Measurements from ENCODE around the gene RGS8. TPM values are rescaled to one million over a fixed set of nuclear protein-coding genes. Genes with fewer than 3 reads are reported as not detected.

The RGS8 gene
- total and polyA plus RNA-seq, 10 of the 15 experiments (the other 5 are each of a cell fraction or from before 2014, with no cell fraction given), result 0.03 to 0.62 (median 0.33) TPM

DNA sequence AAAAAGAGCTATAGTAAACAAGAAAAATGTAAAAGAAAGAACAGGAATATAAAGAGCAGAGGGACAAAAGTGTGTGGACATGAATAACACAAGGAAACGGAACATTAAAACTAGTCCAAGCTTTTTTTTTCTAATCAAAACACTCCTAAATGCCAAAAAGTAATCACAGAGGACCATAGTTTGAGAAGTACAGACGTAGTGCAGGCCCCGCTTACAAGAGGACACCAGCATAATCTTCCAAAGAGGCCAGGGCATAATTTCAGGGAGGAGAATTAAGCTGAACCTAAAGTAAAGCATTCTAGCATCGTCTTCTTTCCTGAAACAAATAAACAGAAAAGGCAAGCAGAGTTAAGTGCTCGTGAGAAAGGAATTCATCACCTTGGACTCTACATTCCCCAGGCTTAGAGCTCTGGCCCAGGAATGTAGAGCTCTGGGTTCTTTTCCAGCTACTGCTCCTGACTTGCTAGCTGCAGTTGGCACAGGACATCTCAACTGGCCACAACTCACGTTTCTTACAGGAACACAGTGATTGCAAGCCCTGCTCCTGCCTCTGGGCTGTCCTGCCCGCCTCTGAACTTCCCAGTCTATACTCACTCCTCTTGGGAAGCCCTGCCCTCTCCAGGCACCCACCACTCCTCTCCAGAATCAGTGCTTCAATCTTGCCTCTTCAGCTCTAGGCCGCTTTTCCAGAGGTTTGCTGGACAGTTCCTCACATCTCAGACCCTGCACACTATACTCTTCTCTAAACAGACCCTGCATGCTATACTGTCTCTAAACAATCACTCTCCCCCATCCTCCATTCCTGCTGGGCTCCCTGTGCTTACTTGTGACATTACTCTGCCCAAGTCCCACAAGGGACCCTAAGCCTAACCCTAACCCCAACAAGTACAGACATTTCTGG lies 9.8 kb downstream of the RGS8 start:
- Histone ChIP-seq H3K4me2 (ENCODE audit: control insufficient read depth, insufficient read depth) (no peak overlapping the region), H4K20me1 (ENCODE audit: control insufficient read depth, insufficient read depth) (no peaks in the 10 kb centered on the region), H3K36me3 (ENCODE audit: control insufficient read depth in 2 of 2, insufficient read depth in 2 of 2, low read length in 1 of 2) (no peaks in the 10 kb centered on the region), H3K9ac (ENCODE audit: control insufficient read depth, insufficient read depth, low read length) (no peak overlapping the region), H3K4me1 (ENCODE audit: control insufficient read depth, insufficient read depth, low read length) (peaks cover 34% of the 10 kb centered on the region; the same call in 1 of the 2 replicates), H3K4me3 (no peak overlapping the region), H3K9me3 (replicated peaks; ENCODE audit: control insufficient read depth, insufficient read depth, low read length) (no peaks in the 10 kb centered on the region), H3K79me2 (ENCODE audit: control insufficient read depth, insufficient read depth, low read length) (no peaks in the 10 kb centered on the region), H3K27ac (ENCODE audit: control insufficient read depth, insufficient read depth) (no peak overlapping the region), H3K27me3 (replicated peaks in 1 of 2; ENCODE audit: control insufficient read depth in 2 of 2, insufficient read depth in 2 of 2, low read length in 1 of 2) (no peaks in the 10 kb centered on the region), H2AFZ (ENCODE audit: control insufficient read depth, low read depth, low read length) (no peak overlapping the region)
- DNase-seq (ENCODE audit: low read depth, low spot score) (no peak), FAIRE-seq (no peak), ATAC-seq (no peak)
- intact Hi-C loops (cut with micrococcal nuclease; ENCODE audit: unreplicated experiment) (loop anchor here (5.0 kb wide), 2 partner anchors 42 to 108 kb away; no protein-coding TSS in a partner anchor), in situ Hi-C loops (cut with MboI) (no loop called here)
- WGBS (ENCODE audit: insufficient coverage, insufficient replicate concordance, low lambda C conversion rate, missing lambda C conversion rate), result 78% methylated on average over 8 of the region's 8 CpGs
- ChIA-PET CTCF (interaction anchor here (0.5 to 9.2 kb wide), 11 partner anchors 9 to 109 kb away, joined by 3 to 121 read pairs (median 4); partner anchors contain the start of gene RGS16), SMC1A (ENCODE audit: uncharacterized antibody, unreplicated experiment) (interaction anchor here (0.5 to 8.2 kb wide), 17 partner anchors 11 to 108 kb away, joined by 3 to 106 read pairs (median 4); no protein-coding TSS in a partner anchor), POLR2A (interaction anchor here (0.8 to 1.6 kb wide), 6 partner anchors 9 to 51 kb away, joined by 3 to 4 read pairs (median 3); no protein-coding TSS in a partner anchor), RAD21 (ENCODE audit: unreplicated experiment) (interaction anchor here (0.6 to 2.0 kb wide), 8 partner anchors 27 to 108 kb away, joined by 3 to 15 read pairs (median 4); partner anchors contain the start of gene RGS16)
- BruUV-seq (replicated peaks), result no TSS peak
- TF ChIP-seq SIX5 (IDR thresholded peaks at IDR 0.05; ENCODE audit: low read depth, low read length, severe bottlenecking), result no peak
- no peak for TF ChIP-seq TCF3 (IDR thresholded peaks at IDR 0.05; ENCODE audit: borderline replicate concordance, insufficient read depth, low read depth, low read length)
- TF ChIP-seq FOS (IDR thresholded peaks at IDR 0.05; ENCODE audit: borderline replicate concordance, extremely low read depth, insufficient read length), result no peak
- TF ChIP-seq SMAD5 (IDR thresholded peaks at IDR 0.05; ENCODE audit: low read depth), result no peak
- no peak for TF ChIP-seq CREM (IDR thresholded peaks at IDR 0.05; ENCODE audit: low read depth)
- TF ChIP-seq ZNF384 (IDR thresholded peaks at IDR 0.05; ENCODE audit: borderline replicate concordance, low read depth, low read length), result no peak
- no peak for TF ChIP-seq EZH2 (IDR thresholded peaks at IDR 0.05; ENCODE audit: borderline replicate concordance, control insufficient read depth, low read depth, low read length)

All from GM12878 (cell line).